ENCODE results near the gene CFL1. TPM values are rescaled to one million over a fixed set of nuclear protein-coding genes. Genes with fewer than 3 reads are reported as not detected.

The CFL1 gene
- total and polyA plus RNA-seq, 2 of the 4 experiments (the other 2 are of a cell fraction), result 960 to 2,231 TPM

- no peak overlapping the region for H2BK5ac ChIP-seq (ENCODE audit: low read depth, low read length, poor library complexity, severe bottlenecking)
- H3K36me3 ChIP-seq (ENCODE audit: control insufficient read depth, insufficient read depth, low read length), result peaks cover 40% of the 10 kb centered on the region
- no peak overlapping the region for H3K18ac ChIP-seq (ENCODE audit: low read depth, low read length)
- peaks cover 18% of the 10 kb centered on the region; the same call in 1 of the 2 replicates for H4K20me1 ChIP-seq (ENCODE audit: insufficient read depth, low read length)
- H3K4me3 ChIP-seq (ENCODE audit: insufficient read depth, low read depth, low read length), result no peak overlapping the region
- H3K27ac ChIP-seq (ENCODE audit: insufficient read depth, low read length), result no peak overlapping the region
- H3K4ac ChIP-seq (ENCODE audit: low read depth, low read length), result no peak overlapping the region
- no peak overlapping the region for H2BK120ac ChIP-seq (ENCODE audit: low read depth, low read length)
- DNase-seq, result no peak
- no peak overlapping the region for H4K5ac ChIP-seq (ENCODE audit: low read depth, low read length)
- H3K56ac ChIP-seq (ENCODE audit: extremely low read depth, insufficient read depth, low read length), result no peak overlapping the region
- H3K4me2 ChIP-seq (ENCODE audit: low read depth, low read length), result no peak overlapping the region
- ATAC-seq (ENCODE audit: low read depth), result no peak
- CTCF ChIA-PET, result no interaction called here
- in situ Hi-C loops (cut with MboI; ENCODE audit: low sequenced_read_pairs), result loop anchor here (5.0 kb wide), 1 partner anchor 104 kb away; no protein-coding TSS in a partner anchor
- dilution Hi-C loops (cut with HindIII; ENCODE audit: low sequenced_read_pairs, unreplicated experiment), result no loop called here
- H3K9me1 ChIP-seq (ENCODE audit: insufficient read depth, low read length), result peaks cover 8% of the 10 kb centered on the region
- H3K27me3 ChIP-seq (ENCODE audit: control insufficient read depth, insufficient read depth, low read length), result no peaks in the 10 kb centered on the region
- no peak overlapping the region for H3K14ac ChIP-seq (replicated peaks; ENCODE audit: low read depth, low read length)
- POLR2A ChIA-PET (ENCODE audit: unreplicated experiment), result no interaction called here
- no peak overlapping the region for H2AFZ ChIP-seq (replicated peaks; ENCODE audit: low read length, poor library complexity)
- H4K8ac ChIP-seq (ENCODE audit: low read depth in 2 of 2, low read length in 2 of 2), result no peak overlapping the region
- H3K23ac ChIP-seq (ENCODE audit: low read depth, low read length), result no peak overlapping the region
- peaks cover 9 to 52% of the 10 kb centered on the region in 2 experiments for H3K79me1 ChIP-seq (ENCODE audit: low read depth in 1 of 2, low read length in 2 of 2)
- H2BK15ac ChIP-seq (ENCODE audit: low read depth, low read length), result no peak overlapping the region
- no peaks in the 10 kb centered on the region for H3K9me3 ChIP-seq (ENCODE audit: control insufficient read depth, insufficient read depth, low read length)
- H3K9ac ChIP-seq (ENCODE audit: low read depth, low read length), result no peak overlapping the region
- H2AK9ac ChIP-seq (replicated peaks; ENCODE audit: low read depth, low read length, poor library complexity), result no peak overlapping the region
- no peak overlapping the region for H4K91ac ChIP-seq (ENCODE audit: insufficient read depth, low read depth, low read length)
- H3K4me1 ChIP-seq (ENCODE audit: control insufficient read depth, insufficient read depth, low read length), result peaks cover 2% of the 10 kb centered on the region
- TF ChIP-seq RAD21 (IDR thresholded peaks at IDR 0.05; ENCODE audit: low read length), result no peak
- TF ChIP-seq BHLHE40 (IDR thresholded peaks at IDR 0.05; ENCODE audit: low read depth, low read length), result no peak
- no peak for TF ChIP-seq CTCF (conservative IDR thresholded peaks at IDR 0.05; ENCODE audit: low read depth, low read length)
- no peak for TF ChIP-seq CEBPB (IDR thresholded peaks at IDR 0.05; ENCODE audit: low read depth, low read length)
- TF ChIP-seq ELK1 (IDR thresholded peaks at IDR 0.05; ENCODE audit: borderline replicate concordance, low read depth, low read length), result no peak
- TF ChIP-seq RCOR1 (IDR thresholded peaks at IDR 0.05; ENCODE audit: insufficient replicate concordance, low read length), result no peak
- TF ChIP-seq RFX5 (IDR thresholded peaks at IDR 0.05; ENCODE audit: low read depth, low read length), result no peak
- no peak overlapping the region for H2AK5ac ChIP-seq (ENCODE audit: low read depth, low read length)
- no TSS peak for BruUV-seq (replicated peaks)
- H2BK20ac ChIP-seq (ENCODE audit: low read depth, low read length), result no peak overlapping the region
- 94% methylated on average over 6 of the region's 13 CpGs; no CpG with 5 or more reads in 1 of the 2 experiments for WGBS, 2 experiments (ENCODE audit: extremely low coverage in 2 of 2, insufficient read length in 1 of 2)
- intact Hi-C loops (cut with micrococcal nuclease), result no loop called here
These were observed 25.2 kb upstream of the CFL1 start for GRCh38 chr11:65883058-65883761.
